Body of pancreas (tissue), 4 donors: ENCODE results near the gene ADAMTSL3.

Source experiments
- POLR2A ChIP-seq, 3 donors: fragments of 450-650 bp; IDR thresholded peaks; one replicate each; pipeline ENCODE4 v1.6.1; 2016; ENCODE audit warnings: antibody characterized with exemption in 3 of 3, mild to moderate bottlenecking in 2 of 3
- TF ChIP-seq, protein P1 (sequence below), 7 experiments: fragments of 450-650 bp in 4 of 7; fragments of 200-600 bp in 3 of 7; sonication (generic) in 3 of 7; IDR thresholded peaks; one replicate each; pipeline ENCODE4 v1.5.1; 2016 to 2019; ENCODE audit warnings: antibody characterized with exemption in 7 of 7

DNA sequence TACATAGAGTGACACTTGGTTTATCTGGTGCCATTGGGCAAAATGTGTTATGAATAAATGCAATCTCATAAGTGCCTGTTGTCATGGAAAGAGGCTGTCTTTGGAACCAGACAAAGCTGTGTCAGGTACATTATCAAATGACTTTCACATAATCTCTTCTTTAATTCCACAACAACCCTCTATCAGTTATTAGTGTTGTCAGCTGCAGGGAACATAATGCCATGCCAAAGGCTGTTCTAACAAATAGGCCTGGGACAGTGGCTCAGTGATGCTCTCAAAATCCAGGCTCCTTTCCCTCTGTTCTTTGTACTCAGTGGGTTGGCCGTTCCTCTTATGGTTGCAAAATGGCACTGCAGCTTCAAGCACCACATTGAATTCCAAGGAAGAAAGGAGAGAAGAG lies 91.8 kb downstream of the ADAMTSL3 start:
- TF ChIP-seq, protein P1, sequence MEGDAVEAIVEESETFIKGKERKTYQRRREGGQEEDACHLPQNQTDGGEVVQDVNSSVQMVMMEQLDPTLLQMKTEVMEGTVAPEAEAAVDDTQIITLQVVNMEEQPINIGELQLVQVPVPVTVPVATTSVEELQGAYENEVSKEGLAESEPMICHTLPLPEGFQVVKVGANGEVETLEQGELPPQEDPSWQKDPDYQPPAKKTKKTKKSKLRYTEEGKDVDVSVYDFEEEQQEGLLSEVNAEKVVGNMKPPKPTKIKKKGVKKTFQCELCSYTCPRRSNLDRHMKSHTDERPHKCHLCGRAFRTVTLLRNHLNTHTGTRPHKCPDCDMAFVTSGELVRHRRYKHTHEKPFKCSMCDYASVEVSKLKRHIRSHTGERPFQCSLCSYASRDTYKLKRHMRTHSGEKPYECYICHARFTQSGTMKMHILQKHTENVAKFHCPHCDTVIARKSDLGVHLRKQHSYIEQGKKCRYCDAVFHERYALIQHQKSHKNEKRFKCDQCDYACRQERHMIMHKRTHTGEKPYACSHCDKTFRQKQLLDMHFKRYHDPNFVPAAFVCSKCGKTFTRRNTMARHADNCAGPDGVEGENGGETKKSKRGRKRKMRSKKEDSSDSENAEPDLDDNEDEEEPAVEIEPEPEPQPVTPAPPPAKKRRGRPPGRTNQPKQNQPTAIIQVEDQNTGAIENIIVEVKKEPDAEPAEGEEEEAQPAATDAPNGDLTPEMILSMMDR (IDR thresholded peaks at IDR 0.05), result no peak
- no peak for TF ChIP-seq POLR2A (IDR thresholded peaks at IDR 0.05)
